RWPE1 (cell line): ENCODE data around the gene DDAH2.

Source experiments
- CTCF ChIA-PET: fragments of 350-600 bp; sonication (Branson Sonifier 250); formaldehyde crosslinking; extraction: SDS; loops from one replicate; lab custom pipeline; 2021; lab: Yijun Ruan, JAX
- POLR2A ChIA-PET: fragments of 400-600 bp; formaldehyde crosslinking; extraction: SDS; loops from one replicate; lab custom pipeline; 2020; ENCODE audit warnings: antibody characterized with exemption; ENCODE audit not compliant: low non-redundant PET; lab: Yijun Ruan, JAX
- DNase-seq: peaks from one replicate; pipeline ENCODE4 v3.0.0; 2012; ENCODE audit warnings: low spot score
- H3K27ac ChIP-seq: fragments of 450-650 bp; 2 replicates; pipeline ENCODE4 v1.5.1; 2017
- CTCF ChIP-seq: fragments of 450-650 bp; conservative IDR thresholded peaks from 2 replicates; pipeline ENCODE4 v1.5.1; 2017; ENCODE audit warnings: low read depth, mild to moderate bottlenecking

DDAH2 gene

GRCh38 chr6:31690231-31691077, 38.6 kb downstream of the DDAH2 start:
- H3K27ac ChIP-seq: peak overlapping the region; percentile 52
- DNase-seq: no peak
- no peak for TF ChIP-seq CTCF
- ChIA-PET POLR2A (no interaction called here), CTCF (interaction anchor here (0.6 to 1.0 kb wide), 5 partner anchors 11 to 192 kb away, joined by 3 to 5 read pairs (median 4); partner anchors contain the start of gene LY6G6C)

- ChIA-PET POLR2A (no interaction called here), CTCF (interaction anchor here (0.6 kb wide), 1 partner anchor 10 kb away, joined by 3 read pairs; no protein-coding TSS in a partner anchor)
- no peak for DNase-seq
- no peak; the same call in 1 of the 2 replicates for TF ChIP-seq CTCF
- H3K27ac ChIP-seq: peak overlapping the region; percentile 52
Observed at GRCh38 chr6:31689249-31690110, 39.6 kb downstream of the DDAH2 start.

- peak overlapping the region; percentile 5 for H3K27ac ChIP-seq
- TF ChIP-seq CTCF: no peak
- no peak for DNase-seq
Observed at GRCh38 chr6:31687860-31688693, 41.0 kb downstream of the DDAH2 start.

GRCh38 chr6:31687321-31687720, 41.8 kb downstream of the DDAH2 start:
- DNase-seq: no peak
- POLR2A ChIA-PET: interaction anchor here (0.6 kb wide), 1 partner anchor 293 kb away, joined by 5 read pairs; no protein-coding TSS in a partner anchor
- TF ChIP-seq CTCF: no peak
- peak overlapping the region; percentile 5; the same call in 1 of the 2 replicates for H3K27ac ChIP-seq
- CTCF ChIA-PET: no interaction called here

More at GRCh38 chr6:31687860-31688693, 41.0 kb downstream of the DDAH2 start:
- ChIA-PET CTCF (no interaction called here), POLR2A (interaction anchor here (0.6 kb wide), 1 partner anchor 292 kb away, joined by 5 read pairs; no protein-coding TSS in a partner anchor)

- peak overlapping the region; percentile 20; the same call in 1 of the 2 replicates for H3K27ac ChIP-seq
- ChIA-PET CTCF (no interaction called here), POLR2A (no interaction called here)
- DNase-seq: no peak
- TF ChIP-seq CTCF: no peak
Observed at GRCh38 chr6:31686483-31686882, 42.6 kb downstream of the DDAH2 start.
